ENCODE data around the gene CFLAR.
A peak's percentile ranks its signal among the peaks of the same experiment; 100 is the strongest.

Gene CFLAR

GRCh38 chr2:201116115-201116958 lies at the start of gene CFLAR:
Gene CFLAR (plus strand): TSS chr2:201116164. CDS start chr2:201129866, 13,702 bp downstream.
- H3K4me3 ChIP-seq (ENCODE audit: low read length) = peak within 1 kb of the TSS; percentile 85
- DNase-seq (ENCODE audit: low read depth) = peak; percentile 83
- TF ChIP-seq CTCF (IDR thresholded peaks at IDR 0.05; ENCODE audit: insufficient read depth, low read depth, low read length, missing control alignments) = no peak

GRCh38 chr2:201070948-201071478 lies 45.0 kb upstream of the CFLAR start:
- TF ChIP-seq CTCF (IDR thresholded peaks at IDR 0.05; ENCODE audit: insufficient read depth, low read depth, low read length, missing control alignments) = no peak
- peak overlapping the region; percentile 91 for H3K4me3 ChIP-seq (ENCODE audit: low read length)
- peak; percentile 35 for DNase-seq (ENCODE audit: low read depth)

GRCh38 chr2:201071479-201072200 lies 44.3 kb upstream of the CFLAR start, which contains the start of the genes HYCC2 and NDUFB3:
Gene HYCC2 (minus strand): TSS chr2:201071671. CDS start chr2:201024009, 47,662 bp downstream.
Gene NDUFB3 (plus strand): TSS chr2:201072001. CDS start chr2:201078883, 6,882 bp downstream.
- DNase-seq (ENCODE audit: low read depth) = peak; percentile 97
- H3K4me3 ChIP-seq (ENCODE audit: low read length) = peak within 1 kb of the TSS; percentile 91
- TF ChIP-seq CTCF (IDR thresholded peaks at IDR 0.05; ENCODE audit: insufficient read depth, low read depth, low read length, missing control alignments) = peak; percentile 40

GRCh38 chr2:201072201-201072530 lies 43.8 kb upstream of the CFLAR start:
- H3K4me3 ChIP-seq (ENCODE audit: low read length) = peak overlapping the region; percentile 91
- DNase-seq (ENCODE audit: low read depth) = no peak
- no peak for TF ChIP-seq CTCF (IDR thresholded peaks at IDR 0.05; ENCODE audit: insufficient read depth, low read depth, low read length, missing control alignments)

- peak overlapping the region; percentile 91 for H3K4me3 ChIP-seq (ENCODE audit: low read length)
- peak; percentile 13 for DNase-seq (ENCODE audit: low read depth)
- TF ChIP-seq CTCF (IDR thresholded peaks at IDR 0.05; ENCODE audit: insufficient read depth, low read depth, low read length, missing control alignments) = no peak
These were observed 42.9 kb upstream of the CFLAR start for GRCh38 chr2:201073071-201073470.

GRCh38 chr2:201074996-201075395 lies 41.0 kb upstream of the CFLAR start:
- H3K4me3 ChIP-seq (ENCODE audit: low read length) = no peak overlapping the region
- no peak for DNase-seq (ENCODE audit: low read depth)
- no peak for TF ChIP-seq CTCF (IDR thresholded peaks at IDR 0.05; ENCODE audit: insufficient read depth, low read depth, low read length, missing control alignments)

Measured in epithelial cell of esophagus (primary cell).